Measurements from ENCODE around the gene EIF2B4.

- TF ChIP-seq ATF3 (IDR thresholded peaks at IDR 0.05) = no peak
- TF ChIP-seq RAD21 (IDR thresholded peaks at IDR 0.05) = no peak
- TF ChIP-seq CTCF (IDR thresholded peaks at IDR 0.05; ENCODE audit: low read depth, low read length, missing input control) = no peak
- TF ChIP-seq HNF4G (IDR thresholded peaks at IDR 0.05) = no peak
- TF ChIP-seq YY1 (IDR thresholded peaks at IDR 0.05) = peak; percentile 70
- peak; percentile 30 for TF ChIP-seq SP1 (IDR thresholded peaks at IDR 0.05)
- peak; percentile 34 to 57 for TF ChIP-seq RXRA (IDR thresholded peaks at IDR 0.05)
Measured at GRCh38 chr2:27376866-27377617, 6.9 kb upstream of the EIF2B4 start.
